Measurements from ENCODE around the gene MEX3D.

DNA sequence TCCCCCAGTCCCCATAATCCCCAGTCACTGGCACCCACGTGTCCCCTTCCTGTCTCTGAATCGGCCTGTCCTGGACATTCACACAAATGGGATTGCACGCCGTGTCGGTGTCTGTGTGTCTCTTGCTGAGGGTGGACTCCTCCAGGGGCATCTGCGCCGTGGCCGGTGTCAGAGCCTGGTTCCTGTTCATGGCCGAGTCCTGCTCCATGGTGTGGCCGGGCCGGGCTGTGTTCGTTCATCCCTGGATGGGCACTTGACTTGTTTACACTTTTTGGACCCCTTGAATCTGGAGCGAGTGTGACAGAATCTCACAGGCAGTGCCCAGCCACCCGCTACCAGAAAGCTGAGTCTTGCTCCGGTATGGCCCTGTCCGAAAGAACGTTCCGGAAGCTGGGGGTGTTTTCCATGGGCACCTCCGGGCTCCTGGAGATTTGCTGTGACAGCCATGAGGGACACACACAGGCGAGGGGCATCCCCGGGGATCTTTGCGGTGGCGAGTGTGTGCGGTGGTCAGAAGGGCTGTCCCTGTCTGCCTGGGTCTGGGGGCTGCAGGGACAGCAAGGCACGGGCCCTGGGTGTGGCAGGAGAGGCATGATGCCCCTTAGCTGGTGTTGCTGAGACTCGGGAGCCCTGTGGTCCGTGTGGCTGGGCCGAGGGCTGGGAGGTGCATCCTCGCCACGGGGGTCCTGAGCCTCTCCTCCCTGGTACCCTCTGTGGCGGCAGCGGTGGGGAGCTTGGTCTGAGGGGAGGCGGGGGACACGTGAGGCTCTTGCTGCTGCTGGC is 6.4 kb upstream of the MEX3D start:
- no peak for TF ChIP-seq POLR2A (IDR thresholded peaks at IDR 0.05)
- TF ChIP-seq, protein P1, sequence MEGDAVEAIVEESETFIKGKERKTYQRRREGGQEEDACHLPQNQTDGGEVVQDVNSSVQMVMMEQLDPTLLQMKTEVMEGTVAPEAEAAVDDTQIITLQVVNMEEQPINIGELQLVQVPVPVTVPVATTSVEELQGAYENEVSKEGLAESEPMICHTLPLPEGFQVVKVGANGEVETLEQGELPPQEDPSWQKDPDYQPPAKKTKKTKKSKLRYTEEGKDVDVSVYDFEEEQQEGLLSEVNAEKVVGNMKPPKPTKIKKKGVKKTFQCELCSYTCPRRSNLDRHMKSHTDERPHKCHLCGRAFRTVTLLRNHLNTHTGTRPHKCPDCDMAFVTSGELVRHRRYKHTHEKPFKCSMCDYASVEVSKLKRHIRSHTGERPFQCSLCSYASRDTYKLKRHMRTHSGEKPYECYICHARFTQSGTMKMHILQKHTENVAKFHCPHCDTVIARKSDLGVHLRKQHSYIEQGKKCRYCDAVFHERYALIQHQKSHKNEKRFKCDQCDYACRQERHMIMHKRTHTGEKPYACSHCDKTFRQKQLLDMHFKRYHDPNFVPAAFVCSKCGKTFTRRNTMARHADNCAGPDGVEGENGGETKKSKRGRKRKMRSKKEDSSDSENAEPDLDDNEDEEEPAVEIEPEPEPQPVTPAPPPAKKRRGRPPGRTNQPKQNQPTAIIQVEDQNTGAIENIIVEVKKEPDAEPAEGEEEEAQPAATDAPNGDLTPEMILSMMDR (IDR thresholded peaks at IDR 0.05), result no peak

Data from stomach (tissue), 4 donors.